ENCODE results near the gene RETSAT.
A peak's percentile ranks its signal among the peaks of the same experiment; 100 is the strongest.
"Not testable (repeated sequence)": the region's sequence is repeated elsewhere in the genome, so short reads cannot be mapped to it uniquely, and the experiment has no call there.

Gene RETSAT

GRCh38 chr2:85393836-85394235 is 39.5 kb upstream of the RETSAT start:
- in situ Hi-C loops (cut with HindIII; ENCODE audit: low sequenced_read_pairs): no loop called here
- TF ChIP-seq CTCF (IDR thresholded peaks at IDR 0.05; ENCODE audit: low read depth, low read length): no peak
- no peak for DNase-seq (ENCODE audit: low read depth, low spot score)
- H3K4me3 ChIP-seq (ENCODE audit: low read depth, low read length): no peak overlapping the region

GRCh38 chr2:85390941-85391669 is 36.8 kb upstream of the RETSAT start:
- peak; percentile 48 for DNase-seq (ENCODE audit: low read depth, low spot score)
- in situ Hi-C loops (cut with HindIII; ENCODE audit: low sequenced_read_pairs): no loop called here
- peak; percentile 86 for TF ChIP-seq CTCF (IDR thresholded peaks at IDR 0.05; ENCODE audit: low read depth, low read length)
- no peak overlapping the region for H3K4me3 ChIP-seq (ENCODE audit: low read depth, low read length)

- in situ Hi-C loops (cut with HindIII; ENCODE audit: low sequenced_read_pairs): no loop called here
- DNase-seq (ENCODE audit: low read depth, low spot score): no peak
- no peak for TF ChIP-seq CTCF (IDR thresholded peaks at IDR 0.05; ENCODE audit: low read depth, low read length)
- no peak overlapping the region for H3K4me3 ChIP-seq (ENCODE audit: low read depth, low read length)
Observed at GRCh38 chr2:85388878-85389538, 34.7 kb upstream of the RETSAT start.

GRCh38 chr2:85387754-85388153 is 33.4 kb upstream of the RETSAT start:
- in situ Hi-C loops (cut with HindIII; ENCODE audit: low sequenced_read_pairs): no loop called here
- H3K4me3 ChIP-seq (ENCODE audit: low read depth, low read length): no peak overlapping the region
- DNase-seq (ENCODE audit: low read depth, low spot score): no peak
- no peak for TF ChIP-seq CTCF (IDR thresholded peaks at IDR 0.05; ENCODE audit: low read depth, low read length)

- no peak for DNase-seq (ENCODE audit: low read depth, low spot score)
- TF ChIP-seq CTCF (IDR thresholded peaks at IDR 0.05; ENCODE audit: low read depth, low read length): no peak
- H3K4me3 ChIP-seq (ENCODE audit: low read depth, low read length): no peak overlapping the region
- in situ Hi-C loops (cut with HindIII; ENCODE audit: low sequenced_read_pairs): no loop called here
Observed at GRCh38 chr2:85385746-85386145, 31.4 kb upstream of the RETSAT start.

GRCh38 chr2:85383850-85384249 is 29.5 kb upstream of the RETSAT start:
- no peak for DNase-seq (ENCODE audit: low read depth, low spot score)
- in situ Hi-C loops (cut with HindIII; ENCODE audit: low sequenced_read_pairs): no loop called here
- H3K4me3 ChIP-seq (ENCODE audit: low read depth, low read length): no peak overlapping the region
- no peak for TF ChIP-seq CTCF (IDR thresholded peaks at IDR 0.05; ENCODE audit: low read depth, low read length)

GRCh38 chr2:85383151-85383550 is 28.8 kb upstream of the RETSAT start:
- H3K4me3 ChIP-seq (ENCODE audit: low read depth, low read length); in situ Hi-C loops (cut with HindIII; ENCODE audit: low sequenced_read_pairs); DNase-seq (ENCODE audit: low read depth, low spot score): not testable (repeated sequence)
